HG03565 (cell line): ENCODE data around the gene LINC01488.

ENCODE experiments used
- ATAC-seq: cut with Tn5 transposase; IDR thresholded peaks from one replicate; pipeline ENCODE4 v1.9.1; 2021; ENCODE audit warnings: mild to moderate bottlenecking, moderate library complexity; ENCODE audit not compliant: unreplicated experiment

The LINC01488 gene

DNA sequence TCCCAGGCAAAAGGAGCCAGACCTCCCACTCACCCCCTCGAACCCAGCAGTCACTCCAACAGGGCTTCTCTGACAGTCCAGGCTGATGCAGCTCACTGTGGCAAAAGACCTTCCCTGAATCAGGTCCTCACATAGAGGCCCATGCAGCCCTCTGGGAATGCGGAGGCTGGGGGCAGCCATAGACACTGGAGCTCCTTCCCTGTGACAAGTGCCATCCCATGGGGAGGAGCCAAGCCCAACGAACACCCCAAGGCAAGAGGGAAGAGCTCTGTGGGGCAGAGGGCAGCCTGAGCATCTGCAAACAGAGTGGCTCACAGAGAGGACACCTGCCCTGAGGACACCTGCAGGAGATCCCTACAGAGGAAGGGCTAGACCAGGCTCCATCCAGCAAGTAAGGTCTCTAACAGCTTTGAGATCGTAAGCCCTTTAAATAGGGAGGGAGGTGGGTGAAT lies at the start of gene LINC01488:
TSS of gene LINC01488 (plus strand) at position 271 of the 452 bp plus-strand sequence.
- ATAC-seq, result no peak

DNA sequence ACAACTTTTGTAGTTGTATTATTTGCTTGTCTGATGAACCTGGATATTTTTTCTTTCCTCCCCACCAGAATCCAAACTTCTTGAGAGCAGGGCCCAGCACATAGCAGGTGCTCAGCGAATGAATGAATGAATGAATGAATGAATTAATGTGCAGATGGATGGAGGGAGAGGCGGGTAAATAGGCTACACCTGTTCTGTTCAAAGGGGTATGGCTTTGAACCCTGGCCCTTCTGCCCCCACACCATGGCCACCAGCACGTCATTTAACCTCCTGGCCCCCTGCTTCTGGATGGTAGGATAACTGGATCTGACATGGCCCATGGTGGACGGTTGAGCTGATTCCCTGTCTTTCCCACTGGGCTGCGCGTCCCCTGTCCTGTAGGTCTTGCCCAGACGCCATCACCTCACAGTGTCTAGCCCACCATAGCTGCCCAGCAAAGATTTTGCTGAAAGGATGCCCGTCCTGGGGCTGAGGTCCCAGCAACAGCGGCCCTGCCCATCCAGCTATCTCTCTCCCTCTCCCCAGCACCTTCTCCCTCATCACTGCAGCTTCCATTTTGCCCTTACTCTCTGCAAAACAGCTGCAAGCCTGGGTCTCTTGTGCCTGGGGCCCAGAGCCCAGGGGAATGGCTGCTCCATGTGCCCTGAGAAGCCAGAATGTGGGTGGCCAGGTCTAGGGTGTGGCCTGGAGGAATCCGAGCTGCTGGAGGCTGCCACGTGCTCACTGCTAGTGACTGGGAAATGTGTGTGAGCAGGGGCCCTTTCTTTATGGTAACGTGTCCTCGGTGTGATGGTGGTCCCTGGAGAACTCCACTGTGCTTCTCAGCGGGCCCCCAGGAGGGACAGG lies 49.3 kb upstream of the LINC01488 start:
- no peak for ATAC-seq

DNA sequence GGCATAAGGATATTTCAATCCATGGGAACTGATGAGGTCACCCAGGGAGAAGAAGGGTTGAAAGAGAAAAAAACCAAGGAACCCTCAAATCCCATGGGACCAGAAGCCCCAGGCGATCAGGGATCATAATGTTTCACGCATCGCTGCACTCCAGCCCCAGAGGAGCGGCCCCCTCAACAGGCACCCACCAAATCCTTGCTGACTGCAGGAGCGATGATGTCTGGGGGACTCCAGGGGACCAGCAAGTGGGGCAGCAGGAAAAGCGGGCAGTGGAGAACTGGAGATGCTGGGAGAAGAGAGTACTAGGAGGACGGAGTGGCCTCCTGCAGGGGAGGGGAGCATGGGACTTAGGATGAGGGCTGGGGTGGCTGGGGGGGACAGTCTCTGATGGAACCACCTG lies 47.7 kb upstream of the LINC01488 start:
- ATAC-seq, result no peak

DNA sequence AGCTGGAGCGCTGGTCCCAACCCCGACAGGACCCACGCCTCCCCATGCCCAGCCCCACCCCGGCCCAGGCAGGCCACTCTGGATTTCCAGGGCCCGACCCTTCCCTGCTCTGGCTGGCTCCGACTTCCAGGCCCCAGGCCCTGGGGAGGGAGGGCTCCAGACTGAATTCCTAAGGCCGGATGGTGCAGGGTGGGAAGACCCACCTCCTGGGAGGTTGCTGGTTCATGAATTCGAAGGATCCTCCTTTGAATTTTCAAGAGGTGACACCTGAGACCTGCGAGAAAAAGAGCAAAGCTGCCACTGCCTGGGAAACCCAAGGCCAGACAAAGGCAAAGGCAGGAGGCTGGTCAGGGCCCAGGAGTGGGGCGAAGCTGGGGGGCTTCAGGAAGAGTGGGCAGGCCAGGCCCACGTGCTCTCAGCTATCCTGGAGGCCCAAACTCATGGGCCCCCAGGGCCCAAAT lies 47.0 kb upstream of the LINC01488 start:
- no peak for ATAC-seq

DNA sequence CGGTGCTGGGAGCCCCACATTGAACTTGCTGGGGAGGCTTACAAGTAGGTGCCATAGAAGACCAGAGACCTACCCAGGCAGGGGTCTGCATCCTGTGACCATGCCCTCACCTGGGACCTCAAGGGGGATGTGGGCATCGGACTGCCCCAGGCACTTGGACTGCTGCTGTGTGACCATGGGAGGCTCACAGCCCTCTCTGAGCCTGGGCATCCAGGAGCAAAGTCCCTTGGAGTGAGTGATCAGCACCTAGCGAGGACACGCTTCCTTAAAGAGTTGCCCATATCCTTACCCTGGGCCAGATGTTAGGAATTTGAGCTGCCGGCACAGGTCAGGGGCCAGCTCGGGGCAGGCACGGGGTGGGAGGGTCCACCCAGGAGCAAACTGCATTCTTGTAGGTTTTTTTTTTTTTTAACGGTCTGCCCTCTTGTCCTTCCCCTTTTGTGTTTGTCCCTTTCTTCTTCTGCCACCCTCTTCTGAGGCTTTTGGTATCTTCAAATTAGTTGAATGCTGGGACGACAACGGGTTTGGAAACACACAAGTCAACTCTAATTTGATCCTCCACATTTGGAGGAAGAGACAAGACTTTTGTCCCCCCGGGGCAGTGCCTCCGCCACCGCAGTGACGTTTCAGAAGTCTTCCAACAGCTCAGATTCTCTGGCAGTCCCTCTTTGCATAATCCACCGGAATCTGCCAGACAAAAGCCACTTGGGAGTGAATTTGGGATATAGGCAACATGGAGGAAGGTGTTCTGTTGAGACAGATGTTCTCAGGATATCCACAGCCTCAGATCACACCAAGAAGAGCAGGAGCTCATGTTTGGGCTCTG lies 46.1 kb upstream of the LINC01488 start:
- no peak for ATAC-seq

DNA sequence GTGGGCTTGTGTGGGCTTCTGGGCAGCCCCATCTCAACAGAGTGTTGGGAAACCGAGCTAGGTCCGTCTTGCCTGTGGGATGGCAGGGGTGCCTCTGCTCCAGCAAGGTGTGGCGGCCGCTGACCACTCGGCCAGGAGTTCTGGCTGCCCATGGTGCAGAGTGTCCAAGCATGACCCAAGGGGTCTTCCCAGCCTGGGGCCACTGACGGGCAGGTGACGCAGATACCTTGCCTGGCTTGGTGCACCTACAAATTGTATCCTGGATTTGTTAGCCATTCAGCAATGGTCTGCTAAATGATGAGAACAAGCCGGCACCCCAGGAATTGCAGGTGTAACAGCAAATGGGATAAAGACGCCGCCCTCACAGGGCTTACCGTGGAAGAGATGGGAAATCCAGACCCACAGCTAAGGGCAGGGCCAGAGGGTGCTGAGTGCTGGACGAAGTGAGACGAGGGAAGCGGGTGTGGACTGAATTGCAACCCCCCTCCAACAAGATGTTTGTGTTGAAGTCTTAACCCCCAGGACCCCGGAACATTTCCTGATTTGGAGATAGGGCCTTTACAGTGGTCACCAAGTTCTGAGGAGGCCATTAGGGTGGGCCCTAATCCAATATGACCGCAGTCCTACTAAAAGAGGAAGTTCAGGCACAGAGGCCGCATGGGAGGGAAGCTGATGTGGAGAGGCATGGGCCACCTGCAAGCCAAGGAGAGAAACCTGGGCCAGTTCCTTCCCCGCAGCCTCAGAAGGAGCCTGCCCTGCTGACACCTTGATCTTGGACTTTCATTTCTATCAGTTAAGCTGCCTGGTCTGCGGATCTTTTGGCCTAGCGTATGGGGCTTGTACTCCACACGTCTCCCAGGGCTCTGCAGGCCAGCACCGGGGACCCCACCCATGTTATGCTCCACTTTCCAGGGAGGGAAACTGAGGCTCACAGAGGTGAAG lies 45.2 kb upstream of the LINC01488 start:
- no peak for ATAC-seq

DNA sequence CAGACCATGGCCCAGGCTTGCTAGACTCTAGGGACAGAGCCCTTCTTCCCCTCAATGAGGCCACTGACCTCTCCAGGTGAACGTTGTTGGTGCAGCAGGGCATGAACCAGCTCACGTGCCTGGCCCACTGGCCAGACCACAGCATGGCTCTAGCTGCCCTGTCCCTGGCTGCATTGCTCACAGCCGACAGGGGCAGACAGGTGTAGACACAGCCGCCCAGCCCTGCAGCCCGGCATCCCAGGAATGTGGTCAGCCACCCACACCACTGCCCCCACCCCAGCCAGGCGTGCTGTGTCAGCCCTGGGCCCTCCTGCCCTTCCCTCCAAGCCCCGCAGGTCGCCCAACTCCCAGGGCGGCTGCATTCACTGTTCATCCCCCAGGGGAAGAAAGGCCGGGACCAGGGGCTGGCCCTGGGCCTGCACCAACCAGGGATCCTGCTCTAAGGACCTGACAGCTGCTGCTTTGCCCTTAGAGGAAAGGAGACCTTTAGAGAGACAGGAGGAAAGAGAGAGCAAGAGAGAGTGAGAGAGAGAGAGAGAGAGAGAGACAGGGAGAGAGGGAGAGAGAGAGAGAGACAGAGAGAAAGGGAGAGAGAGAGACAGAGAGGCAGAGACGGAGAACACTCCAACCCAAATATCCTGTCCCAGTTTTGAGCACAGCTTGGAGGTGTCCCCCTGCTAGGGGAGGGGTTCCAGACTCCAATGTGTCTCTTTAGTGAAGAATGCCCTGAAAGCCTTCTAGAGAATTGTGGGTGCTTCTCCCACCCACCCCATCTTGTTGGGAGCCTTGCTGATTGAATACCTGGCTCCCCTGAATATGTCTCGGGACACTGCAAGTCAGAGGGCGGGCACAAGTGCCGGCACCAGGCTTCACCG lies 44.2 kb upstream of the LINC01488 start:
- no peak for ATAC-seq

DNA sequence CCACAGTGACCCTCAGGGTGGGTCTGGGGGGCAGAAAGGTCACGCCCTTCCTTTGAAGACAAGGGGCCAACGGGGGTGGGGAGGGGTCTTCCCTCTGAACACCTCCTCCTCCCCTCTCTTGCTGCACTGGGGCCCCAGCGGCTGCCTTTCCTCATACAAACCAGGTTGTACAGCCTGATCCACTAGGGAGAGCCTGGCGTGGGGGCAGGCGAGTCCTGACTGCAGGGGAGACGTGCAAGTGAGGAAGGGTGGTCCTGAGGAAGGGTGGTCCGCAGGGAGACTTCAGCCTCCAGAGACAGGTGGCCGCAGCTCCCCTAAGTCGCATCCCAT lies 43.6 kb upstream of the LINC01488 start:
- ATAC-seq, result no peak

DNA sequence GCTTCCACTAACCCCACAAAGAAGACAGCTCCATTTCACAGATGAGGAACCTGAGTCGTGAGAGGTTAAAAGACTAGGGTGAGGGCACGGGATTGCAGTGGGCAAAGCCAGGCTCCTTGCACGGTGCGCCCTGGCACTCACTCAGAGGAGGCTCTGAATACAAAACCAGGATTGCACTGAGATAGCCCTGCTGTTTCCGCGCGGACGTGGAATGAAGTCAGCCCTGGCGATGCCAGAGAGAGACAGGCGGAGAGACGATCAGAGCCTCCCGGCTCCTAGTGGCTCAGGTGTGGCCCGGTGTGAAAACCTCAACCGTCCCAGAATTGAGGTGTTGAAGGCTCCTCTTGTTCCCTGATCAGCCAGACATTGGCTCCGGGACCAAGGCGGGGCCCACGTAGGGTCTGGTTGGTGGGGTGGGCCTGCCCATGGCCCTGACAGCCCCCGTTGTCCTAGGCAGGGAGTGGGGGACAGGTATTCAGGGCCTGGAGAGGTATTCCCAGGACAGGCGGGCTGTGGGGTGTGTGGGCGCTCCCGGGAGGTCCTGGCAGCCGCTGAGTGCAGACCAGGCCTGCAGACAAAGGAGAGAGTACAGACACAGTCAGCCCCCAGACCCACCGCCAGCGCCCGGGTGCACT lies 43.1 kb upstream of the LINC01488 start:
- no peak for ATAC-seq

DNA sequence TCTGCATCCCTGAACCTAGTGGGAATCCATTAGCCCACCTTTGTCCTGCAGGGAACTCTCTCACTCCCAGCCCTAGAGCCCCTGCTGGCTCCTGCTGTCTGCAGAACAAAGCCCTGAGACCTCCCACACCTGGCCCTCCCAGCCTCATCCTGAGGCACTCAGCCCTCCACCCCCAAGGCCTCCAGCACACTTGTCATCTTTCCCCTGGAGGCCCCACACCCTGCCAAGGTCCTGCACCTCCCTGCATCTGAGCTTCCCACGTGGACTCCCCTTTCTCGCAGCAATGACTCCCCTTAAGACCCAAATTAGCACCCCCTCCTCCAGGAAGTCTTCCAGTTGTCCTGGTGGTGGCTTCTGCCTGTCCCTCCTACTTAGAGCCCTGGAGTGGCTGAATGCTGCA lies 42.3 kb upstream of the LINC01488 start:
- ATAC-seq, result no peak

DNA sequence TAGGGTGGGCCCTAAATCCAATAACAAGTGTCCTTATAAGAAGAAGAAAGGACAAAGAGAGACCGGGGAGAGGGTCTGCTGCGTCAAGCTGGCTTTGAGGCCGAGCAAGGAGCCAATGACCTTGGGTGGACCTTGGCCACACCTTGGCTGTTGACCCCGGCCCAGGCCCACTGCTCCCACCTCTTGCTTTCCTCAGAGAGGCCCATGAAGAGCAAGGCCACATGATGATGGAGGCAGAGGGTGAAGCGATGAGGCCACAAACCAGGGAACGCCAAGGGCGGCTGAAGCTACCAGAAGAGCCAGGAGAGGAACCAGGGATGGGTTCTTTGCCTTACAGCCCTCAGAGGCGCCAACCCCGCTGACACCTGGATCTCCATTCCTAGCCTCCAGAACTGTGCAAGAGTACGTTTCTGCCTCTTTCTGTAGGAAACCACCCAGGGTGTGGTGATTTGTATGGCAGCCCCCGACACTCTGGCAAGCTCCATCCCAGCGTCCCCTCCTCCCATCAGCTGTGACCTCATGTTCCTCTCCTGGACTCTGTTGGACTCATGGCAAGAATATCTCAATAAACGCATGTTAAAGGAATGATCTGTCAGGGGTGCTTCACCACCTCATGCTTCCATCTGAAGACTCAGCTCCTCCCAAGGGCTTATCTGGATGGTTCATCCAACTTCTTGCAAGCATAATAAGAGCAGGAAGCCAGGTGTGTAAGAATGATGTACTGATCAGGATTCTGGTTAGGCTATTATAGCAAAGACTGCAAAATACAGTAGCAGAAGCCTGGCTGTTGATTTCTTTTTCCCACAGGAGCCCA lies 41.6 kb upstream of the LINC01488 start:
- ATAC-seq, result no peak

DNA sequence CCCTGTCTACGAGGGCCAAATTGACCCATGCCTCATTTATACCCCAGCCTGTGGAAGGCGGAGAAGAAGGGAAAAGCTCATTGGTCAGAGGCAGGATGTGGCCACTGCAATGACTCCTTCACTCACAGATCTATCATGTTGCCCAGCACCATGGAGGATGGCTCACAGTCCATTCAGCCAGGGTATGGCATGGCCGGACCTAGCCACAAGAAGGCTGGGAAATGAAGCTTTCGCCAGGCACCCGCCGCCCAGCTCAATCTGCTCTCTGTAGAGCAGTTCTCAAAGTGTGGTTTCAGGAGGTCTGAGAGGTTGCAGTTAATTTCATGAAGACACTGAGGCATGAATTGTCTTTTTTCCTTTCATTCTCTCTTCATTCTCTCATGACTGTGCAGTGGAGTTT lies 40.6 kb upstream of the LINC01488 start:
- ATAC-seq, result no peak

DNA sequence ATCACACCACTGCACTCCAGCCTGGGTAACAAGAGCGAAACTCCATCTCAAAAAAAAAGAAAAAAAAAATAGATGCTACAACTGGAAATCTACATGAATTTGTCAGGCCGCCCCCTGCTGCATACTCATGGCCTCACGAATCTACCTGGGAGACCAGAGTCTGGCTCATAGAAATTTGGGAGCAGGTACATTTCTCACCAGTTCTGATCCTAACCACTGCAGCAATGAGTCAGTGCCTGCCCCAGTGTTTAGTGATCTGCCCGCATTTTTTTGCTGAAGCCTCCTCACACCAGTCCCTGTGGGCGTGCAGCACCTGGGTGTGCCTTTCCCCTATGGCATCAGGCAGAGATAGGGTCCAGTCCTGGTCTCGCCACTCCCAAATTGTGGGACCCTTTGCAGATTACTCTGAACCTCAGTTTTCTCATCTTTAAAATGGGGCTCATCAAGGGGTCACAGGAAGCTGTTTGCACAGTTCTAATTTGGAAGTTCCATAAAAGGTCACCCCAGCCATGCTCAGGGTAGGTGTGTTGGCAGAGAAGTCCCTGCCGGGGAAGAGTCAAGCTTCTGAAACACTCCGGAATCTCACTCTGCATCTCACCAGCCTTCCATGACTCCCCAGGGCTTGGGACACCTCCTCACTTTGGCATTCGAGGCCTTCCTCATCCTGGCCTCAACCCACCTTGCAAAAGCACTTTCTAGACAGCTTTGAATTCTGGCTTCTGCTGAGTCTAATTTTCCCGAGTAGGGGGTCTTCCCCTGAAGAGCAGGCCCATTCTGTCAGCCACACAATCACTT lies 39.3 kb upstream of the LINC01488 start:
- no peak for ATAC-seq

DNA sequence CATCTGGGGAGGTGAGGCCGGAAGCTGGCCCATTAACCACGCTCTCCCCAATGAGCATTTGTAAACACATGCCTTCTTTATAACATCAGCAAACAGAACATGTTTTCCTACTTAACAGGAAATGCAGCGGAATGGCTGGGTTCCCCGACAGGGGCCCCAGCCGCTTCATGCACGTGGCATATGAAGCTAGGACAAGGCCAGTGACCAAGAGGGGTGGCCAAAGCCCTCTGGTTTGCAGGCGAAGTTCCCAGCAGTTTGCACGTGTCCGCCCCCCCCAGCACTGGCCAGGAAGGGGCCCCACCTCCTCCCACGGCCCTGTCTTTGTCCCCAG lies 38.7 kb upstream of the LINC01488 start:
- no peak for ATAC-seq

DNA sequence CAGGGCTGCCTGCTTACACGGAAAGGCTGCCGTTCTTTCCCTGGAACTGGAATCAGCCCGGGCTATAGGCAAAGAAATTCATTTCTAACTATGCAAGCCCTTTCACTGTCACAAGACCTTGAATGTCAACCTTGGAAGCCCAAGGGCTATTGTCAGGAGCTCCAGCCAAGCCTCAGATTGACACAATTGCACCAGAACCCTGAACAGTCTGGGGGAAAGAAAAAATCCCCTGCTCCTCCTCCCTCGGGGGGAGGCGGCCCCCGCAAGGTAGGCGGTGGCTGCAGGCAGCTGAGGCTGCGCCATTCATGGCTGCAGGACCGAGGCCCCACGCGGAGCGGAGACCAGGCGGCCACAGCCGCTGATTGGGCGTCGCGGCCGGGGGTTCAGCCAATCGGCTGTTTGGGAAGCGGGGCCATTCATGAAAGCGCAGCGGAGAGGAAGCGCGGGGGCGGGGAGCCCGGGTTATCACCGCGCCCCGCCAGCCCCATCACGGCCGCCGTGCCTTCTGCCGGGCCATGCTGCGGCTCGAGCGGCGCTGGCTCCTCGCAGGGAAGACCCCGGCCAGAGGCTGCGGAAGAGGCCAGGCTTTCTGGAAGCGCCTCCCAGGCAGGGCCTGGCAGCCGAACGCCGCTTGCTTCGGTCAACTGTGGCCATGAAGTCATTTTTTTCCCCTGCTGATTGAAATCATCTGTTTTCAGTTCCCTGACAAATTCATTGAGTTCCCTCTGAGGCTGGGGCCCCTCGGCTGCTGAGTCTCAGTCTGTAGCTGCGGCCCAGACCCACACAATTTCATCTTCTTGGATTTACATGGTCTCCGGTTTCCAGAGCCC lies 38.1 kb upstream of the LINC01488 start:
- ATAC-seq, result peak; percentile 75

DNA sequence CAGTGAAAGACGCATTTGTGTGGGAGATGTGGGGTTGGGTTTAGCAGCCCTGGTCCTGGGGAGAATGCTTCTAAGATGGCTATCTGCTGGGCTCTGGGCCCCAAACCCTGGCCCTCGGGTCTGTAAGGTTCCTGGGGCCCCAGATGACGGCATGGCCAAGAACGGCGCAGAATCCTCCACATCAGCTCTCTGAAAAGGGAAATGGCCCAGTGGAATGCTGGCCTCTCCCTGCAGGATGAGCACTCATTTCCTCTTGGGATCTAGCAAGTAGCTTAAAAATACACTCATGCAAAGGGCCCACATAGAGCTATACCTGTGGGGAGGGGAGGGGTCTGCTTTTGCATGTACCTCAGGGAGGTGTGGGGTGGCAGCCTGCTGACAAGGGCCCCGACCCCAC lies 37.5 kb upstream of the LINC01488 start:
- ATAC-seq, result no peak
